Epithelial cell of proximal tubule (primary cell): ENCODE measurements around the gene ABTB2. TPM values are rescaled to one million over a fixed set of nuclear protein-coding genes. Genes with fewer than 3 reads are reported as not detected.

Source experiments
- DNase-seq: peaks from one replicate; pipeline ENCODE4 v3.0.0-alpha.2; 2011; ENCODE audit warnings: low read depth
- H3K4me3 ChIP-seq: 2 replicates; pipeline ENCODE4 v1.5.1; 2011; ENCODE audit warnings: low read depth, mild to moderate bottlenecking, low read length
- CTCF ChIP-seq: conservative IDR thresholded peaks from 2 replicates; pipeline ENCODE4 v1.5.1; 2012; ENCODE audit warnings: low read depth, mild to moderate bottlenecking, low read length
- total RNA-seq: library from RNA; depleted of rRNA; stranded (reverse); fragments of >200 nt; gene quantifications from 2 replicates; pipeline ENCODE4 v1.2.3, GENCODE V29; 2015

Gene ABTB2
- total RNA-seq, 1 donor from 2014 or later = 17.6 TPM

GRCh38 chr11:34356913-34357700 lies 703 bp downstream of the ABTB2 start:
- TF ChIP-seq CTCF = no peak
- no peak for DNase-seq
- peak overlapping the region; percentile 84 for H3K4me3 ChIP-seq

GRCh38 chr11:34356576-34356912 lies 1.3 kb downstream of the ABTB2 start:
- peak overlapping the region; percentile 84 for H3K4me3 ChIP-seq
- no peak for DNase-seq
- TF ChIP-seq CTCF = no peak

DNA sequence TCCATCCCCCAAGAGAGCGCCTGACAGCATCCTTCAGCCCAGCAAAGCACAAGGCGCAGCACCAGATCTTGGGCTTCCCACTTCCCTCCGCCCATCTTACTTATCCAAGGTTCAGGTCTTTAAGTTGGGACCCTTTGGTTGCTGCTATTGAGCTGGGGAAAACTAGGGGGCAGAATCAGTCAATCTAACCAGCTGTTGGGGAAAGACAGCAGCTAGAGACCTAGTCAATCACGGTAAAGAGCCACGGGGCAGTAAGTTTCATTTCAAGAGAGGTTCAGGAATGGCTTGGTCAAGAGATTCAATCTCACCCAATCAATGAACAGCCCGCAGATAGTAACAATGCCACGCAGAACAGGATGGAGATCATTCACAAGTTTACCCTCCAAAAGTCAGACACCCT lies 1.7 kb downstream of the ABTB2 start:
- H3K4me3 ChIP-seq = peak overlapping the region; percentile 84
- peak; percentile 14 for TF ChIP-seq CTCF
- DNase-seq = no peak

DNA sequence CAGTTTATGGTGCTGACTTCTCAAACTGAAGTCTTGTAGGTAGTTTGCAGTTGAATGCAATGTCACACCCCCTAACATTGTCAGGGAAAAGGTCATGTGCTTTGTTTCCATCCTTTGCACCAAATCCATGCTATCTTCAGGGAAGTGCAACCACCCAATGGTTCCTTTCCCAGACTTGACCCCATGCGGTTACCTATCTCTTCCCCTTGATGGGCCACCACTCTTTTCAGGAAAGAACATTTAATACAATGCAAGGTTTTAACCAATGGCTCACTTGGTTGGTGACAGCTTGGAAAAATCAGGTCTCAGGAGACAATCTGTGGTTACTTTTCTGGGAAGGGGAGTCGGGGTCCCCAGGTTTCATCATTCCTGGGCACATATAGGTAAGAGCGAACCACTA lies 2.1 kb downstream of the ABTB2 start:
- DNase-seq = no peak
- H3K4me3 ChIP-seq = peak overlapping the region; percentile 84
- TF ChIP-seq CTCF = no peak

- DNase-seq = no peak
- TF ChIP-seq CTCF = no peak
- H3K4me3 ChIP-seq = peak overlapping the region; percentile 84
Measured at GRCh38 chr11:34354782-34355181, 3.0 kb downstream of the ABTB2 start.

GRCh38 chr11:34353881-34354280 lies 3.9 kb downstream of the ABTB2 start:
- no peak for DNase-seq
- no peak for TF ChIP-seq CTCF
- no peak overlapping the region for H3K4me3 ChIP-seq
